IMR-90 (cell line): ENCODE results near the gene SYT2.

ENCODE experiments used
- BHLHE40 ChIP-seq: fragments of 150-350 bp; IDR thresholded peaks from 2 replicates; pipeline ENCODE4 v1.6.1; 2016; ENCODE audit warnings: mild to moderate bottlenecking, low read depth, low read length
- CEBPB ChIP-seq: IDR thresholded peaks from 2 replicates; pipeline ENCODE4 v1.6.1; 2012; ENCODE audit warnings: low read depth, low read length, improper control_type of control experiment
- CHD1 ChIP-seq: IDR thresholded peaks from 2 replicates; pipeline ENCODE4 v1.6.1; 2012; ENCODE audit warnings: low read depth, low read length, improper control_type of control experiment
- CTCF ChIP-seq: conservative IDR thresholded peaks from 2 replicates; pipeline ENCODE4 v1.5.1; 2012; ENCODE audit warnings: mild to moderate bottlenecking, low read depth, low read length, improper control_type of control experiment
- ELK1 ChIP-seq: fragments of 150-350 bp; IDR thresholded peaks from 2 replicates; pipeline ENCODE4 v1.6.1; 2016; ENCODE audit warnings: low read depth, mild to moderate bottlenecking, low read length, moderate library complexity, borderline replicate concordance
- MXI1 ChIP-seq: IDR thresholded peaks from 2 replicates; pipeline ENCODE4 v1.6.1; 2012; ENCODE audit warnings: low read depth, mild to moderate bottlenecking, low read length, moderate library complexity, borderline replicate concordance
- NFE2L2 ChIP-seq: fragments of 150-350 bp; IDR thresholded peaks from 2 replicates; pipeline ENCODE4 v1.6.1; 2016; ENCODE audit warnings: low read depth, mild to moderate bottlenecking, low read length
- POLR2A ChIP-seq: IDR thresholded peaks from 2 replicates; pipeline ENCODE4 v1.6.1; 2012; ENCODE audit warnings: mild to moderate bottlenecking, low read depth, low read length
- RAD21 ChIP-seq: IDR thresholded peaks from 2 replicates; pipeline ENCODE4 v1.6.1; 2012; ENCODE audit warnings: low read length, improper control_type of control experiment
- RFX5 ChIP-seq: IDR thresholded peaks from 2 replicates; pipeline ENCODE4 v1.8.0; 2012; ENCODE audit warnings: low read depth, mild to moderate bottlenecking, low read length, moderate library complexity
- SMC3 ChIP-seq: fragments of 150-350 bp; IDR thresholded peaks from 2 replicates; pipeline ENCODE4 v1.6.1; 2016; ENCODE audit warnings: low read depth, mild to moderate bottlenecking, antibody characterized with exemption, low read length, moderate library complexity
- USF2 ChIP-seq: fragments of 150-350 bp; IDR thresholded peaks from 2 replicates; pipeline ENCODE4 v1.6.1; 2017; ENCODE audit warnings: mild to moderate bottlenecking, antibody characterized with exemption, low read length, low read depth

GRCh38 chr1:202725526-202725925, 15.3 kb upstream of the SYT2 start:
- TF ChIP-seq CTCF = no peak
- no peak for TF ChIP-seq SMC3
- TF ChIP-seq POLR2A = no peak
- TF ChIP-seq ELK1 = no peak
- no peak for TF ChIP-seq RFX5
- no peak for TF ChIP-seq RAD21
- no peak for TF ChIP-seq USF2
- TF ChIP-seq CHD1 = no peak
- TF ChIP-seq MXI1 = no peak
- no peak for TF ChIP-seq CEBPB
- no peak for TF ChIP-seq NFE2L2
- TF ChIP-seq BHLHE40 = no peak
